Inferior parietal cortex (tissue), 1 donor: ENCODE results near the gene C9orf153.

Experiments used
- DNase-seq: peaks from one replicate; pipeline ENCODE4 v3.0.0-alpha.2; 2016; ENCODE audit errors: extremely low spot score

Gene C9orf153

DNA sequence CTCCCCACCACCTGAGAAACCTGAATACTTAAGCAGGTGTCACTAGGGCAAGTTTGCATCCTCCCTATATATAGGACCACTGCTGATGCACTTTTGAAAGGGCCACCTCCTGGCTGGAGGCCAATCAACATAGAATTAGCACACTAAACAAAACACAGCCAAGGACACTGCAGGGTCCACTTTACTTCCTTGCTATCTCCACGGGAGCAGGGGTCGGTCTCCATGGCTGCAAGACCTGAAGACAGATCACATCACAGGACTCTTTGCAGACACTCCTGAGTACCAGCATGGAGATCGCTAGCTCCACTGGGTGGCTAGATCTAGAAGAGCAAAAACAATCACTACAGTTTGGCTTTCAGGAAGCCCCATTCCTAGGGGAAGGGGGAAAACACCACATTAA is 72.3 kb downstream of the C9orf153 start:
- no peak for DNase-seq

DNA sequence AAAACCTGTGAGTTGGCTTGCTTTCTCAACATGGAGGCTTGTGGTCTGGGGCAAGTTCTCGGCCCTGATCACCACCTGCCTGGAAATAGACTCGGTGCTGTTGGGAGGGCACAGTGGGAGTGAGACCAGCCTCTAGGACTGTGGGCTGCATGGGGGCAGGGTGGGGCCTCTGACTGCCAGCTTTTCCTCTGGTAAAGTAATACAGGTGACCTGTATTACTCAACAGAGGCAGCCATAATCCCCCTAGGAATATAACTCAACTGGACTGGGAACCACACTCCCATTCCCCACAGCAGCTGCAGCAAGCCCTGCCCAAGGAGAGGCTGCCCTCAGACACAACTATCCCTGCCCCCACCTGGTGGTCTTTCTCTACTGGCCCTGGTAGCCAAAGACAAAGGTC is 72.8 kb downstream of the C9orf153 start:
- no peak for DNase-seq

DNA sequence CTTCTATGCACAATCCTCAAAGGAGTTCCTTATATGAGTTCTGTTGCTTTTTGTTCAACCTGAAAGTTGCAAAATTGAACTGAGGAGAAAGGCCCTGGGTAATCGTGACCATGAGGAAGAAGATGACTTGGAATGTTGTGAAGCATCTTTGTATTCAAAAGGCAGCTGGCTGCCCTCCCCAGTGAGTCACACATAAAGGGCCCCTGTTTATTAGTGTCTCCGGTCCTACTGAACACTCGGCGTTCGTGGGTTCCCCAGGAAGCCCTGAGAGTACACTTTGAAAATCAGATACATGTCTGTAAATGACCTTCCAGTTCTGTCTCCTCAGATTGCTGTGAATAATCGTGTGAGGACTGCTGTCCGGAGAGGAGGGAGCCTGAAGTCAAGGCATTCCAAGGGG is 73.6 kb downstream of the C9orf153 start:
- peak; percentile 17 for DNase-seq

DNA sequence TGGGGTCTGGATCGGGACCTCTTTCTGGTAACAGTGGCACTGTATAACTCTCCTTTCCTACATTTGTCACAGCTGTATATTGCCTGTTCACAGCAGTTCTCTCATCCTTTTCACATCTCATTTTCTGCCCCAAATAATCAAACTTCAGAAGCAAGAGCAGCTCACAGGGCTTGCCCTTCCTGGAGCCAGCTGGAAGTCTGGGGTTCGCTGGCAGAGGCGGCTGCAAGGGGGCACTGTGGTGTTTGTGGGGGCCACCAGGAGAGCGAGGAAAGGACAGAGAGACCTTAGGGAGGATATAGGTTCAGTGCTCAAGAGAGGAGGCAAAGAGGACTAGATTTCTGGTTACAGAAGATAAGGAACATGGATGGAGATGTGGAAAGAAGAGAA is 75.3 kb downstream of the C9orf153 start:
- no peak for DNase-seq

DNA sequence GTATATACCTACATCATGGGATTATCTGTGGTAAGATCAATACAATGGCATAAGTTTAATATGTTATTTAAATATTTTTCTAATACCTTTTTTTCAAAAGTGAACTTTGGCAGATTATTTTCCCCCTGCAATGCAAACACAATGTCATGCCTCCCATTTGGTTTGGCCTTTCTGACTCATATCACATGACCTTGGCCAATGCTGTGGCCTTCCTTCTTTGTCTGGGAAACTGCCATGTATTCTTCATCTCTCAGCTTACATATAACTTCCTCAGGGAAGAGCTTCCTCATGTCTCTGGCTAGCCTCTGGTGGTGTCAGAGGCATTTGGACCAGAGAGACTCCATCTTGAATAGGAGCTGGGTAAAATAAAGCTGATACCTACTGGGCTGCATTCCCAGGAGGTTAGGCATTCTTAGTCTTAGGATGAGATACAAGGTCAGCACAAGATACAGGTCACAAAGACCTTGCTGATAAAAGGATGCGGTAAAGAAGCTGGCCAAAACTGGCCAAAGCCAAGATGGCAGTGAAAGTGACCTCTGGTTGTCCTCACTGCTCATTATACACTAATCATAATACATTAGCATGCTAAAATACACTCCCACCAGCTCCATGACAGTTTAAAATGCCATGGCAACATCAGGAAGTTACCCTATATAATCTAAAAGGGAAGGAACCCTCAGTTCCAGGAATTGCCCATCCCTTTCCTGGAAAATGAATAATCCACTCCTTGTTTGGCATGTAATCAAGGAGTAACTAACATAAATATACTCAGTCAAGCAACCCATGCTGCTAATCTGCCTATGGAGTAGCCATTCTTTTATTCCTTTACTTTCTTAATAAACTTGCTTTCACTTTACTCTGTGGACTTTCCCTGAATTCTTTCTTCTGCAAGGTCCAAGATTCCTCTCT is 76.0 kb downstream of the C9orf153 start:
- DNase-seq: no peak

DNA sequence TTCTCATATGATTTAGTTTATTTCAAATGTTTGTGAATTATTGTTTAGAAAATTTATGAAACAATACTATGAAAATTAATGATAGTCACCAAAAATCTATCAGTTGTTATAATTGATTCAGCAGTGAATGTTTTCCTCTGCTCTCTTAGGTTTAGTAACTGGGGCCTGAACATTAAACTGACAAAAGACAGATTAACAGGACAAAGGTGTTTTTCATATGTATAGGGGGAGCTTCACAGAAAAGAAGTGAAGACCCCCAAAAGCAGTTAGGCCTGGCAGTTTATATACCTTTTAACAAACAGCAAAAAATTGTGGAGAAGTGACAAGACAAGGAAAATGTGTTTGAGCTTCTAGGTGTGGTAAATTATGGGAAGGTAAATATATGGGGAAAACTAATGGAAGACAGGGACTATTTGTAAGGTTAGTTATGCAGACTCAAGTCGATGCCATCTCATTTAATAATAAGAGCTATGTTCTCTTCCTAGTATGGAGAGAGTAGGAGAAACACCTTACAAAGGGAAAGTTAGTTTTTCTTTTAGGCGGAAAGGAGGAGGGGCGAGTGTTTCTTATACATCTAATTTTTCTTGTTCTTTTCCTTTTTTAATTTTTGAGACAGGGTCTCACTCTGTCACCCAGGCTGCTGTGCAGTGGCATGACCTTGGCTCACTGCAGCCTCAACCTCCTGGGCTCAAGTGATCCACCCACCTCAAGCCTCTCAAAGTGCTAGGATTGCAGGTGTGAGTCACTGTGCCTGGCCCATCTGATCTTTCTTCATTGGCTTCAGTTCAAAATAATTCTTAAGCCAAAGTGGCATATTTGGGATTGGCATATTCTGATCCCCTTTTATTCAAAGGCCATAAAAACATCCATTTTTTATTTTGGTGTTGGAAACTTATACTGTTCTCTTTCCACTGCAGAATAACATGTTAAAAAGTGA is 77.8 kb downstream of the C9orf153 start:
- no peak for DNase-seq

DNA sequence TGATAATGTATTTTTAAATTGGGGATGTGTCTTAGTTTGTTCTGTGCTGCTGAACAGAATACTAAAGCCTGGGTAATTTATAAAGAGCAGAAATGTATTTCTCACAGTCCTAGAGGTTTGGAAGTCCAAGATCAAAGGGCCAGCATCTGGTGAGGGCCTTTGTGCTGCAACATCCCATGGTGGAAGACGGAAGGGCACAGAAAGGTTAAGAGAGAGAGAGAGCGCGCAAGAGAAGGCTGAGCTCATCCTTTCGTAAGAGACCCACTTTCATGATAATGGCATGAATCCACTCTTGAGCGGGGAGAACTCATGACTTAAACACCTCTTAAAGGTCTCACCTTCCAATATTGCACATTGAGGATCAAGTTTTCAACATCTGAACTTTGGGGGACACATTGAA is 81.0 kb downstream of the C9orf153 start:
- no peak for DNase-seq

DNA sequence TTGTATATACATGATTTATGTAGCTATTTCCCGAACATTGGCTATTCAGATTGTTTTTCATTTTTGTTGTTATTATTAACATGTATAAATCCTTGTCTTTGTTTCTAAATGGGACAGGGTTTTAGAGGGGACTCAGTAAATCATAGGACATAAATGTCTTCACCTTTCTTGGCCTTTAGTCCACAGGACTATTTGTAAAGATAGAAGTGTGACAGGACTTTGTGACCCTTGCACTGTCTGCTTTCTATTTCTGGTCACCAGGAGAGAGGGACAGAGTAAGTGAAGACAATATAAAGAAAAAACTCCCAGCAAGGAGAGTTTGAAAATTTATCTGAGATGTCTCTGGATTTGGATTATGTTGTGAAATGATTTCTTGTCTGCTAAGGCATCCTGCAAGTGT is 81.5 kb downstream of the C9orf153 start:
- DNase-seq: no peak

DNA sequence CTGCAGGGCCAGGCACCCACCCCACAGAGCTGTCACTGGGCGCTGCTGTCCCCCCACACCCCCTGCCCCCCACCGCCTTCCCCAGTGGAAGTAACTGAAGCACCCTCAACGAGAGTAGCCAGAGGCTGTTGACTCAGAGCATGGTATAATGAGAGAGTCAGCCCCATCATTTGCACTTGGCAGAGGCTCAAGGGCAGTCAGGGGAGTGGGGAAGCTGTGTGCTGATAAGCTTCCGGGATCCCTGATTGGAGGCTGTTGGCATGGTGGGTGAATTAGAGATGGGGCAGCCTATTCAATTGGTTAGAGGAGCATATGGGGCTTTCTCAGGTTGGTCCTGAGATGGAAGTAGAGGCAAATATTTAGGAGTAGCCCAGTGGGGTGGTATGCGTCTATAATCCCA is 83.0 kb downstream of the C9orf153 start:
- no peak for DNase-seq

DNA sequence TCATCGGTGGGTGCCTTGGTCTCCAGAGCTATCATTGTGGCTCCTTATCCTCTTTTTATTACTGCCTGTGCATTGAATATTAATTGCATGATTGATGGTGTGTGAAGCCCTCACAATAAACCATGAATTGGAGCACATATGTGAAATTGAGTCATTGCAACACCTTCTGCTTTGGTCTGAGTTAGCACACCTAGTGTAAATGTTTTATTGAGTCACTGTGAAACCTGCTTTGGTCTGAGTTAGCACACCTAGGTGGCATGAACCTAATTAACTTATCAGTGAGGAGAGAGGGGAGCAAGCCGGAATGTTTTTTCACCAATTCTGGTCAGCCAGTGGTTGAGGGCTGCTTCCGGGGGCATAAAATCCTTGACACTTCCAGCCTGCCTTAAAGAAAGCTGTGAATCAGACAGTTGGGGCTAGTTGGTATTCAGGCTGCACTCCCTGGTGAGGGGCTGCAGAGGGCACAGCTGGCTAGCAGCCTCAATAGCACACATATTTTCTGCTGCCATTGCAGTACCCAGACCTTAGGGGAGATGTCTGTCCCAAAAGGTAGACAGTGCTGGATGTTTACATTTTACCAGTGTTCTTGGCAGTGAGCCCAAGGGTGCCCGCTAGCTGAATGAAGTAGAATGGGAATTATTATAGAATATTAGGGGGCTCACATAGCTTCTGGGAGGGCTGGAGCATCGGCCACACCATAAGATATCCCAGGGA is 83.6 kb downstream of the C9orf153 start:
- DNase-seq: no peak

DNA sequence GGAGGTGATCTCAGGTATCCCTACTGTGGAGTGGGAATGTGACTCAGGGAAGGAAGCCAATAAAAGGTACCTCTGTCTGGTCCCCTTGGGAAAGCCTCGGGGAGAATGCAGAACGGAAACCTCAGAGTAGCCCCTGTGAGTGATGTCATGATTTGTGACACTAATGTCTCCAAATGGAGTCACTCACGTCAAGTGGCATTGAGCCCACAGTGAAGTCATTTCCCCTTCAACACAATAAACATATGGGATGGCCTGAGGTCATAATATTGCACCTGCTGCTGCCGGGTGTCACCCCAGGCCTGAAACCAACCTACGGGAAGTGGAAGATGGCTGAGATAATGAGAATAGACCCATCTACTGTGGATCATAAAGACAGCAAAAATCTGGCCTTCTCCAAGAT is 84.2 kb downstream of the C9orf153 start:
- no peak for DNase-seq
